ENCODE results near the gene ZNF761.

- TF ChIP-seq CTCF (conservative IDR thresholded peaks at IDR 0.05; ENCODE audit: low read depth, low read length) (no peak), EZH2phosphoT487 (IDR thresholded peaks at IDR 0.05; ENCODE audit: borderline replicate concordance, low read length) (no peak), EZH2 (IDR thresholded peaks at IDR 0.05; ENCODE audit: low read length, unreplicated experiment) (no peak)
These were observed 73.1 kb downstream of the ZNF761 start for GRCh38 chr19:53504885-53505284.
